ENCODE data around the gene GPRIN3.

DNA sequence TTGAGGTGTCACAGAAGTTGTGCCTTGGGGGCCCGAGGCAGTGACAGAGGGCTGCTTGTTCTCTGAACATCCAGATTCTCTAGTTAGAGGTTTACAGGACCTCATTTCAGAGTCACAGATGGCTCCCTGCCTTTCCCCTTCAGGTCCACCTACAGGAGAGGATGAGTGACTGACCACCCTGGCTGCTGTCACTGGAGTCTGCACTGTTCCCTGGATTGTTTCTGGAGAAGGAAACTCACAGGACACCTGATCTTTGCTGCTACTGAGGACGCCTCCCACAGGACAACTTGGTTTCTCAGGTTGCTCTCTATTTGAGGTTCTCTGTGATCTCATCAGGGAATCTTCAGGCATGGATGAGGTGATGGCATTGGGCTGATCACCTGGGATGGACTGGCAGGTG, 58.3 kb downstream of the GPRIN3 start:
- TF ChIP-seq POLR2A (IDR thresholded peaks at IDR 0.05): no peak
- no peak for TF ChIP-seq CTCF (IDR thresholded peaks at IDR 0.05)
- no peak for TF ChIP-seq EP300 (IDR thresholded peaks at IDR 0.05)
- no peak for TF ChIP-seq POLR2AphosphoS5 (IDR thresholded peaks at IDR 0.05)
